Peyer's patch (tissue), 4 donors: Measurements from ENCODE around the gene TNFSF15. TPM values are rescaled to one million over a fixed set of nuclear protein-coding genes. Genes with fewer than 3 reads are reported as not detected.

ENCODE experiments used
- DNase-seq, 3 donors: peaks; one replicate each; pipeline ENCODE4 v3.0.0-alpha.2; 2017 to 2019
- H3K27ac ChIP-seq, 4 donors: fragments of 200-600 bp; sonication (generic); one replicate each; pipeline ENCODE4 v1.5.1; 2016 to 2019
- H3K27me3 ChIP-seq, 2 donors: fragments of 200-600 bp; sonication (generic); one replicate each; pipeline ENCODE4 v1.5.1; 2019
- H3K36me3 ChIP-seq, 3 donors: fragments of 200-600 bp; sonication (generic); one replicate each; pipeline ENCODE4 v1.5.1; 2016 to 2019
- H3K4me1 ChIP-seq, 4 donors: fragments of 200-600 bp; sonication (generic); one replicate each; pipeline ENCODE4 v1.5.1; 2016 to 2019
- H3K4me3 ChIP-seq, 4 donors: fragments of 200-600 bp; sonication (generic); 1 replicate in 3 of 4; 2 replicates in 1 of 4; pipeline ENCODE4 v1.5.1; 2016 to 2019; ENCODE audit warnings: mild to moderate bottlenecking in 1 of 4
- H3K9me3 ChIP-seq, 4 donors: fragments of 200-600 bp; sonication (generic); one replicate each; pipeline ENCODE4 v1.5.1; 2016 to 2019; ENCODE audit warnings: mild to moderate bottlenecking in 1 of 4
- POLR2A ChIP-seq, 2 donors: fragments of 450-650 bp; IDR thresholded peaks; one replicate each; pipeline ENCODE4 v1.5.1; 2017; ENCODE audit warnings: antibody characterized with exemption in 2 of 2, mild to moderate bottlenecking in 2 of 2, moderate library complexity in 2 of 2
- total RNA-seq, 4 donors: library from RNA; depleted of rRNA; stranded (reverse); fragments of >200 nt; gene quantifications; one replicate each; pipeline ENCODE4 v1.1.0, GENCODE V29; 2016
- TF ChIP-seq, protein P1 (sequence below), 6 experiments: fragments of 450-650 bp in 4 of 6; fragments of 200-600 bp in 2 of 6; sonication (generic) in 1 of 6; IDR thresholded peaks; one replicate each; pipeline ENCODE4 v1.5.1; 2017 to 2019; ENCODE audit warnings: antibody characterized with exemption in 6 of 6, mild to moderate bottlenecking in 3 of 6, moderate library complexity in 1 of 6

The TNFSF15 gene
- total RNA-seq, 4 donors from 2014 or later: 0.83 to 2.3 (median 1.6) TPM

DNA sequence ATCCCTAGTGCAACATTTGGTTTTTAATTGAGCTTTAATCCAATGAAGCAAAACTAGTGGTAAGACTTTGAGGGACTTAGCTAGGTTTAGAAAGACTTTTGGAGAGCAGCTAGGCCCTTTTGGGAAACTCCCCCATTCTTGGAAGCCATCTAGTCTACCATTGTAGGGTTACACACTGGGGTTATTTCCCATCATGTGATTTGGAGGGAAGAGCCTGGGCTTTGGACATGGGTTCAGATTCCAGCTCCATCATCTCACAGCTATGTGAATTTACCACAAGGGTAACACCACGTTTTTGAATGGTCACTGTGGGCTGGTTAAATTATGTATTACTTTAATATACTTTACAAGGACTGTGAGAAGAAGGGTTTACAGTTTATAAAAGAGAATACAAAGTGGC, 18.3 kb upstream of the TNFSF15 start:
- no peaks in the 10 kb centered on the region for H3K4me1 ChIP-seq
- H3K36me3 ChIP-seq: no peaks in the 10 kb centered on the region
- no peak for DNase-seq
- H3K27me3 ChIP-seq: no peaks in the 10 kb centered on the region
- TF ChIP-seq, protein P1, sequence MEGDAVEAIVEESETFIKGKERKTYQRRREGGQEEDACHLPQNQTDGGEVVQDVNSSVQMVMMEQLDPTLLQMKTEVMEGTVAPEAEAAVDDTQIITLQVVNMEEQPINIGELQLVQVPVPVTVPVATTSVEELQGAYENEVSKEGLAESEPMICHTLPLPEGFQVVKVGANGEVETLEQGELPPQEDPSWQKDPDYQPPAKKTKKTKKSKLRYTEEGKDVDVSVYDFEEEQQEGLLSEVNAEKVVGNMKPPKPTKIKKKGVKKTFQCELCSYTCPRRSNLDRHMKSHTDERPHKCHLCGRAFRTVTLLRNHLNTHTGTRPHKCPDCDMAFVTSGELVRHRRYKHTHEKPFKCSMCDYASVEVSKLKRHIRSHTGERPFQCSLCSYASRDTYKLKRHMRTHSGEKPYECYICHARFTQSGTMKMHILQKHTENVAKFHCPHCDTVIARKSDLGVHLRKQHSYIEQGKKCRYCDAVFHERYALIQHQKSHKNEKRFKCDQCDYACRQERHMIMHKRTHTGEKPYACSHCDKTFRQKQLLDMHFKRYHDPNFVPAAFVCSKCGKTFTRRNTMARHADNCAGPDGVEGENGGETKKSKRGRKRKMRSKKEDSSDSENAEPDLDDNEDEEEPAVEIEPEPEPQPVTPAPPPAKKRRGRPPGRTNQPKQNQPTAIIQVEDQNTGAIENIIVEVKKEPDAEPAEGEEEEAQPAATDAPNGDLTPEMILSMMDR (IDR thresholded peaks at IDR 0.05): no peak
- TF ChIP-seq POLR2A (IDR thresholded peaks at IDR 0.05): no peak
- H3K27ac ChIP-seq: no peak overlapping the region
- H3K4me3 ChIP-seq: no peak overlapping the region
- H3K9me3 ChIP-seq: no peaks in the 10 kb centered on the region

DNA sequence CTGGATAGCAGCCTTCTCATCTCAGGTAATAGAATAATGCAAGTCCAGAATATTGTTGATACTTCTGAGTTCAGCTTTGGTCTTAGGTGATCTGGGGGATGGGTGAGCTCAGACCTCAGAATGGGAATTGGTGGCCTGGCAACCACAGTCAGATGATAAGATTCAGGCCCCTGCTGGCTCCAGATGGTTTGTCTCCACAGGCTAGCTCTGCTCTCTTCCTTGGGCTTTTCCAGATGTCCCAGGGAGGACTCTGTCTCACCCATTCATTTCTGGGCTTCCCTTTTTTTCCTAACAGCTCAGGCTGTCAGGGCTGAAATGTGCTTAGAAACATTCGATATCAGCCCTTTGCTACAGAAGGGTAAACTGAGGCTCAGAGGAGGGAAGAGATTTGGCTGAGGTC, 17.6 kb upstream of the TNFSF15 start:
- Histone ChIP-seq H3K4me3 (no peak overlapping the region), H3K4me1 (no peaks in the 10 kb centered on the region), H3K27me3 (no peaks in the 10 kb centered on the region), H3K27ac (no peak overlapping the region), H3K9me3 (no peaks in the 10 kb centered on the region), H3K36me3 (no peaks in the 10 kb centered on the region)
- TF ChIP-seq, protein P1 (IDR thresholded peaks at IDR 0.05): no peak
- TF ChIP-seq POLR2A (IDR thresholded peaks at IDR 0.05): no peak
- DNase-seq: no peak

DNA sequence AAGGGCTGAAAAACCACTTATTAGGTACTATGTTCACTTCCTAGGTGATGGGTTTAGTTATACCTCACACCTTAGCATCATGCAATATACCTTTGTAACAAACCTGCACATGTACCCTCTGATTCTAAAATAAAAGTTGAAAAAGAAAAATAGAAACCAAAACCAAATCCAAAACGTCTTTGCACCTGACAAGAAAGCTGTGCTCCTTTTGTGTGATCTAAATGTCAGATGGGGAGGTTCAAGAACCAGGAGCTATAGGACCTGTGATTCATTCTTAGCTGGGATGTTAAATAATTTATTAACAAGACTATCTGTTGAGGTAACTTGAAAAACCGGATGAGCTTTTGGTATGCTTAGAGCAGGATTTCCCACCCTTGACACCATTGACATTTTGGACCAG, 16.9 kb upstream of the TNFSF15 start:
- DNase-seq: no peak
- Histone ChIP-seq H3K4me1 (no peaks in the 10 kb centered on the region), H3K27ac (no peak overlapping the region), H3K4me3 (no peak overlapping the region), H3K36me3 (no peaks in the 10 kb centered on the region), H3K27me3 (no peaks in the 10 kb centered on the region), H3K9me3 (no peaks in the 10 kb centered on the region)
- TF ChIP-seq, protein P1 (IDR thresholded peaks at IDR 0.05): no peak
- TF ChIP-seq POLR2A (IDR thresholded peaks at IDR 0.05): no peak

DNA sequence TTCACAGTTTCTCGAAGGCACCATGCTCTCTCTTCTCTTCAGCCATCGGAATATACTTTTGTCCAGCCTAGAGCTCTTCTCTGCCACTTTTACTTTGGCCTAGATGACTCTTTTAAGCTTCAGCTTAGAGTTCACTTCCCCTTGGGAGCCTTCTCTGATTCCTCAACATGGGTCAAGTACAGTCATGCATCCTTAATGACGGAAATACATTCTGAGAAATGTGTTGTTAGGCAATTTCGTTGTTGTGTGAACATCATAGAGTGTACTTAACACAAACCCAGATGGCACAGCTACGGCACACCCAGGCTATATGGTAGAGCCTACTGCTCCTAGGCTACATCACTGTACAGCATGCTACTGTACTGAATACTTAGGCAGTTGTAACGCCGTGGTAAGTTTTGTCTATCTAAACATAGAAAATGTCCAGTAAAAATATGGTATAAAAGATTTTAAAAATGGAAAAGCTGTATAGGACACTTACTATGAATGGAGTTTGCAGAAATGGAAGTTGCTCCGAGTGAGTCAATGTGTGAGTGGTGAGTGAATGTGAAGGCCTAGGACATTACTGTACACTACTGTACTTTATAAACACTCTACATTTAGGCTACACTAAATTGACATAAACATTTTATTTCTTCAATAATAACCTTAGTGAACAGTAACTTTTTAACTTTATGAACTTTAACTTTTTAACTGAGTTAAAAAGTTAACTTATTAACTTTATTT, 15.1 kb upstream of the TNFSF15 start:
- H3K9me3 ChIP-seq: no peaks in the 10 kb centered on the region
- no peak for TF ChIP-seq POLR2A (IDR thresholded peaks at IDR 0.05)
- TF ChIP-seq, protein P1 (IDR thresholded peaks at IDR 0.05): no peak
- DNase-seq: no peak
- H3K27ac ChIP-seq: no peak overlapping the region
- no peaks in the 10 kb centered on the region for H3K27me3 ChIP-seq
- H3K4me3 ChIP-seq: no peak overlapping the region
- H3K36me3 ChIP-seq: no peaks in the 10 kb centered on the region
- no peaks in the 10 kb centered on the region for H3K4me1 ChIP-seq

DNA sequence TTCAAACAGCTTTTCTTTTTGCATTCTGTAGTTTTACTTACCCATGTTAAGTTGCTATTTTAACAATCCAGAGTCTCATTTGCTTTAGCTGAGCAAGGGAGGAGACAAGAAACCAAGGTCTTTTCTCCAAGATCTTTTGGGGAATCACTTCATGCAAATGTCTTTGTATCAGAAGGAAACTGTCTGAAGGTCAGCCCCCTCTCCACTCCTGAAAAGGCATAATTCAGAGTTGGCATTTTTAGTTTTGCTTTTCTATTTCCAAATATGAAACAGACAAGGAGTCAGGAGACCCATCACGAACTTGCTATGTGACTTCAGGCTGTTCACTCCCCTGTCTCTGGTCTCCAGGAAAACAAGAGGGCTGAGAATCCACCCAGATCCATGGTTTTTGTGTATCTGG, 12.3 kb upstream of the TNFSF15 start:
- H3K36me3 ChIP-seq: no peaks in the 10 kb centered on the region
- no peaks in the 10 kb centered on the region for H3K27me3 ChIP-seq
- no peak overlapping the region for H3K27ac ChIP-seq
- no peak for TF ChIP-seq POLR2A (IDR thresholded peaks at IDR 0.05)
- TF ChIP-seq, protein P1 (IDR thresholded peaks at IDR 0.05): no peak
- H3K9me3 ChIP-seq: no peaks in the 10 kb centered on the region
- H3K4me3 ChIP-seq: no peak overlapping the region
- DNase-seq: no peak
- no peaks in the 10 kb centered on the region for H3K4me1 ChIP-seq
